ENCODE results near the gene ZIK1.

The ZIK1 gene

GRCh38 chr19:57583521-57584416 is at the start of gene ZIK1:
ZIK1 (plus strand) TSS chr19:57584145; CDS start chr19:57584357, 212 bp downstream.
- Histone ChIP-seq H3K4me1 (ENCODE audit: insufficient read depth, poor library complexity, severe bottlenecking) (no peaks in the 10 kb centered on the region), H3K27me3 (ENCODE audit: insufficient read depth, poor library complexity, severe bottlenecking) (no peaks in the 10 kb centered on the region), H3K4me3 (ENCODE audit: severe bottlenecking) (peak within 1 kb of the TSS; percentile 66), H3K9me3 (ENCODE audit: severe bottlenecking) (peaks cover 20% of the 10 kb centered on the region), H3K27ac (ENCODE audit: poor library complexity, severe bottlenecking) (no peak within 1 kb of the TSS), H3K36me3 (ENCODE audit: low read depth) (peaks cover 24% of the 10 kb centered on the region)
- TF ChIP-seq CTCF (IDR thresholded peaks at IDR 0.05; ENCODE audit: poor library complexity, severe bottlenecking): no peak
- DNase-seq (ENCODE audit: low spot score): peak; percentile 81
- peak; percentile 88 for ATAC-seq (ENCODE audit: low read depth)

GRCh38 chr19:57537953-57538547 is 45.9 kb upstream of the ZIK1 start:
- peaks cover 60% of the 10 kb centered on the region for H3K36me3 ChIP-seq (ENCODE audit: low read depth)
- peaks cover 23% of the 10 kb centered on the region for H3K9me3 ChIP-seq (ENCODE audit: severe bottlenecking)
- no peak for TF ChIP-seq CTCF (IDR thresholded peaks at IDR 0.05; ENCODE audit: poor library complexity, severe bottlenecking)
- ATAC-seq (ENCODE audit: low read depth) (no peak), DNase-seq (ENCODE audit: low spot score) (no peak)
- H3K27ac ChIP-seq (ENCODE audit: poor library complexity, severe bottlenecking): no peak overlapping the region
- no peaks in the 10 kb centered on the region for H3K27me3 ChIP-seq (ENCODE audit: insufficient read depth, poor library complexity, severe bottlenecking)
- no peak overlapping the region for H3K4me3 ChIP-seq (ENCODE audit: severe bottlenecking)
- H3K4me1 ChIP-seq (ENCODE audit: insufficient read depth, poor library complexity, severe bottlenecking): no peaks in the 10 kb centered on the region

GRCh38 chr19:57546513-57546912 is 37.4 kb upstream of the ZIK1 start:
- H3K27me3 ChIP-seq (ENCODE audit: insufficient read depth, poor library complexity, severe bottlenecking): no peaks in the 10 kb centered on the region
- H3K4me1 ChIP-seq (ENCODE audit: insufficient read depth, poor library complexity, severe bottlenecking): no peaks in the 10 kb centered on the region
- peaks cover 100% of the 10 kb centered on the region for H3K36me3 ChIP-seq (ENCODE audit: low read depth)
- no peak for ATAC-seq (ENCODE audit: low read depth)
- H3K9me3 ChIP-seq (ENCODE audit: severe bottlenecking): peaks cover 21% of the 10 kb centered on the region
- DNase-seq (ENCODE audit: low spot score): no peak
- no peak for TF ChIP-seq CTCF (IDR thresholded peaks at IDR 0.05; ENCODE audit: poor library complexity, severe bottlenecking)
- H3K4me3 ChIP-seq (ENCODE audit: severe bottlenecking): no peak overlapping the region
- H3K27ac ChIP-seq (ENCODE audit: poor library complexity, severe bottlenecking): no peak overlapping the region

- no peak for TF ChIP-seq CTCF (IDR thresholded peaks at IDR 0.05; ENCODE audit: poor library complexity, severe bottlenecking)
- no peak overlapping the region for H3K27ac ChIP-seq (ENCODE audit: poor library complexity, severe bottlenecking)
- H3K36me3 ChIP-seq (ENCODE audit: low read depth): peaks cover 85% of the 10 kb centered on the region
- H3K4me1 ChIP-seq (ENCODE audit: insufficient read depth, poor library complexity, severe bottlenecking): no peaks in the 10 kb centered on the region
- H3K4me3 ChIP-seq (ENCODE audit: severe bottlenecking): no peak overlapping the region
- ATAC-seq (ENCODE audit: low read depth): no peak
- H3K9me3 ChIP-seq (ENCODE audit: severe bottlenecking): peaks cover 8% of the 10 kb centered on the region
- no peak for DNase-seq (ENCODE audit: low spot score)
- no peaks in the 10 kb centered on the region for H3K27me3 ChIP-seq (ENCODE audit: insufficient read depth, poor library complexity, severe bottlenecking)
Measured at GRCh38 chr19:57552432-57552831, 31.5 kb upstream of the ZIK1 start.

All from RWPE2 (cell line).